Measurements from ENCODE around the gene ZC3H8. TPM values are rescaled to one million over a fixed set of nuclear protein-coding genes. Genes with fewer than 3 reads are reported as not detected.

The ZC3H8 gene
- total RNA-seq, 3 donors from 2014 or later, result 17.0 to 38.3 (median 17.0) TPM

GRCh38 chr2:112230371-112230770 is 24.5 kb downstream of the ZC3H8 start:
- no peak for DNase-seq (ENCODE audit: low spot score in 2 of 2)
- H3K9me3 ChIP-seq, result no peaks in the 10 kb centered on the region
- H3K4me1 ChIP-seq, result no peaks in the 10 kb centered on the region
- TF ChIP-seq CTCF (IDR thresholded peaks at IDR 0.05) (no peak), POLR2AphosphoS5 (IDR thresholded peaks at IDR 0.05) (no peak)
- no peaks in the 10 kb centered on the region for H3K27me3 ChIP-seq
- H3K27ac ChIP-seq, result no peak overlapping the region
- intact Hi-C loops (cut with DNase I; ENCODE audit: low total_unique reads), result no loop called here
- no peaks in the 10 kb centered on the region for H3K36me3 ChIP-seq
- H3K4me3 ChIP-seq, result no peak overlapping the region

GRCh38 chr2:112229348-112229747 is 25.5 kb downstream of the ZC3H8 start:
- TF ChIP-seq POLR2AphosphoS5 (IDR thresholded peaks at IDR 0.05) (no peak), CTCF (IDR thresholded peaks at IDR 0.05) (no peak), POLR2A (IDR thresholded peaks at IDR 0.05) (no peak)
- Histone ChIP-seq H3K9me3 (no peaks in the 10 kb centered on the region), H3K36me3 (no peaks in the 10 kb centered on the region), H3K4me1 (no peaks in the 10 kb centered on the region), H3K27ac (no peak overlapping the region), H3K27me3 (no peaks in the 10 kb centered on the region), H3K4me3 (no peak overlapping the region)
- no peak for DNase-seq (ENCODE audit: low spot score in 2 of 2)
- intact Hi-C loops (cut with DNase I; ENCODE audit: low total_unique reads), result no loop called here

GRCh38 chr2:112220831-112221230 is 34.0 kb downstream of the ZC3H8 start:
- TF ChIP-seq POLR2AphosphoS5 (IDR thresholded peaks at IDR 0.05), result no peak
- no peak for TF ChIP-seq POLR2A (IDR thresholded peaks at IDR 0.05)
- TF ChIP-seq CTCF (IDR thresholded peaks at IDR 0.05), result no peak
- H3K27ac ChIP-seq, result no peak overlapping the region
- H3K27me3 ChIP-seq, result no peaks in the 10 kb centered on the region
- no peak for DNase-seq (ENCODE audit: low spot score in 2 of 2)
- H3K4me3 ChIP-seq, result no peak overlapping the region
- H3K36me3 ChIP-seq, result no peaks in the 10 kb centered on the region
- intact Hi-C loops (cut with DNase I; ENCODE audit: low total_unique reads), result no loop called here
- no peaks in the 10 kb centered on the region for H3K9me3 ChIP-seq
- no peaks in the 10 kb centered on the region for H3K4me1 ChIP-seq

- H3K27ac ChIP-seq, result no peak overlapping the region
- no peaks in the 10 kb centered on the region for H3K36me3 ChIP-seq
- no peaks in the 10 kb centered on the region for H3K27me3 ChIP-seq
- DNase-seq (ENCODE audit: low spot score in 2 of 2), result no peak
- H3K4me3 ChIP-seq, result no peak overlapping the region
- no peaks in the 10 kb centered on the region for H3K9me3 ChIP-seq
- intact Hi-C loops (cut with DNase I; ENCODE audit: low total_unique reads), result no loop called here
- no peaks in the 10 kb centered on the region for H3K4me1 ChIP-seq
- no peak for TF ChIP-seq POLR2AphosphoS5 (IDR thresholded peaks at IDR 0.05)
- no peak for TF ChIP-seq CTCF (IDR thresholded peaks at IDR 0.05)
- TF ChIP-seq POLR2A (IDR thresholded peaks at IDR 0.05), result no peak
Measured at GRCh38 chr2:112220186-112220585, 34.7 kb downstream of the ZC3H8 start.

DNA sequence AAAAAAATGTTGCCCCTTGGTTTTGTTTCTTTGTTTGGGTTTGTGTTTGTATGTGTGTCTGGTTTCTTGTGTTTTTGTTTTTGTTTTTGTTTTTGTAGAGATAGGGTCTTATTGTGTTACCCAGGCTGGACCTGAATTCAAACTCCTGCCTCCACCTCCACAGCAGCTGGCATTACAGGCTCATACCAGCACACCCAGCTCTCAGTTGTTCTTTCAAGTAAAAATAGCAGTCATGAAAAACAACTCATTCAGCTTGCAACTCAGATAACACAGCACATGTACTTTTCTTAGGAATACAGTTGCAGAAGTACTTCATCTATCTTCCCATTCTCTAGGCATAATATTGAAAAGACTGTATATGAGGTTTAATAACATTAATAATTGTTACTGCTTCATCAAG is 37.0 kb downstream of the ZC3H8 start:
- Histone ChIP-seq H3K4me3 (no peak overlapping the region), H3K36me3 (no peaks in the 10 kb centered on the region), H3K27ac (no peak overlapping the region), H3K9me3 (no peaks in the 10 kb centered on the region), H3K27me3 (no peaks in the 10 kb centered on the region), H3K4me1 (no peaks in the 10 kb centered on the region)
- TF ChIP-seq POLR2AphosphoS5 (IDR thresholded peaks at IDR 0.05) (no peak), POLR2A (IDR thresholded peaks at IDR 0.05) (no peak), CTCF (IDR thresholded peaks at IDR 0.05) (no peak)
- intact Hi-C loops (cut with DNase I; ENCODE audit: low total_unique reads), result no loop called here
- DNase-seq (ENCODE audit: low spot score in 2 of 2), result no peak

All from breast epithelium (tissue), 4 donors.